HG03066 (cell line): ENCODE measurements around the gene PKDREJ.

Source experiments
- ATAC-seq: cut with Tn5 transposase; IDR thresholded peaks from one replicate; pipeline ENCODE4 v1.9.1; 2021; ENCODE audit warnings: low read depth; ENCODE audit not compliant: unreplicated experiment

Gene PKDREJ

GRCh38 chr22:46241396-46242007 is 21.6 kb downstream of the PKDREJ start:
- no peak for ATAC-seq

GRCh38 chr22:46240907-46241306 is 22.2 kb downstream of the PKDREJ start:
- ATAC-seq = no peak

DNA sequence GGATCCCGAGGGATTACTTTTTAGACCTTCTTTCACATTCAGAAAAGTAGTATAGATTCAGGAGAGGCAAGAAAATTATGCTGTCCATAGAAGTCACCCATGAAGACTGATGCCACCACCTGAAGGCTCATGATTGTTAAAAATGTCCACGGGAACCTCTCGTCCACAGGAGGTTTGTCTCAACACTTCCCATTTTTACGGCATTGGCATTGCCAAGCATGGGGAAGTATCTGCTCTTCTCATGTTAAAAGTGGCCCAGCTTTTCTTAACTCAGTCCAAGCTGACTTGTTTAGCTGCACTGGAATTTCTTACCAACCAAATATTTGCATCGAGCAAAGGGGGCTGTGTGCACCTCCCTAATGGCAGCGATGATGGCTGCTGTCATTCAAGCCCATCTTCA is 22.6 kb downstream of the PKDREJ start:
- no peak for ATAC-seq

DNA sequence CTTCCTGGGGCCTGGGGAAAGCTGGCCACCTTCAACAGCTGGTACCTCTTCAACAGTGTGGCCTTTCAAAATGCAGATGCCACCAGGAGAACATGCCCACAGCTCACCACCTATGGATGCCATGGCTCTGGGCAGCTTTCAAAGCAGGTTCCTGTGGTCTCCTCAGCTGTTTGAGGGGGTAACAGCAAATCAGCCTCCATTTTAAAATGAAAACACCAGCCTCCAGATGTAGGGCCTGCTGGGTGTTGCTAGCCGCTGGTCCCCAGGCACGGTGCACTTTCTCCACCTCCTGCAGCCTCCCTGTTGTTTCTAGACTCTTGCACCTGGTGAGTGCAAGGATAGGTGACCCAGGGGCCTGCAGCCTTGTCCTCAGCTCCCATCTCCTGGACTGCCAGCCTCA is 23.1 kb downstream of the PKDREJ start:
- no peak for ATAC-seq

DNA sequence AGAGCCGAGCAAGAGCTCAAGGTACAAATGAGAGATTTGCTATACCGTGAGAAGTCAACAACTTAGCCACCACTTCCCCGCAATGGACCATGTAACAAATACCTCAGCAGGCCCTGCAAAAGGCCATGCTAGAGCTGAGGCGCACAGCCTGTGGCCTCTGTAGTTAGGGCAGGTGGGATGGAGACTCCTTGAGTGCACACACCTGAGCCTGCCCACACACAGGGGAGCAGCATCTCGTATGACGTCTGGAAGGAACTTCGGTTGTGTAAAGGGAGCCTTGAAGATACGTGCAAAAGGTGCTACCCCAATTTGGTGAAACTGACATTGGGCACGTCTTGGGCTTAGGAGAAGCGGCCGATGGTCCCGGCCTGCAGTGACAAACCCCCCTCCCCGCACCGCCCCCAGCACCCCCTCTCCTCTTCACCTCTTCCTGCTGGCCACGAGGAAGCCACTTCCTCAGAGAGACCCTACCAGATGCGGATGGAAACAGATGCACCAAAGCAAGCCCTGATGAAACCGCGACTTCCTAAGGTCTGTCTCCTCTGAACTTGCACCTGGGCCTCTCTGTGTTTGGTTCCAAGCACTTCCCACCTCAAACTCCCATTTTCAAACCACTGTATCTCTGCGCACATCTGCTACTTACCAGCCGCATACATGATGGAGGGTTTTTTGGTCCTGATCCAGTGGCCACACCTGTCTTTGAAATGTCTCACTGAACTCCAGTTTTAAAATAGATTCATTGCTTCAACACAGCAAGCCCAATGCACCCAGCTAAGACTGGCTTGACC is 23.7 kb downstream of the PKDREJ start:
- no peak for ATAC-seq

GRCh38 chr22:46238541-46238940 is 24.6 kb downstream of the PKDREJ start:
- ATAC-seq = no peak

DNA sequence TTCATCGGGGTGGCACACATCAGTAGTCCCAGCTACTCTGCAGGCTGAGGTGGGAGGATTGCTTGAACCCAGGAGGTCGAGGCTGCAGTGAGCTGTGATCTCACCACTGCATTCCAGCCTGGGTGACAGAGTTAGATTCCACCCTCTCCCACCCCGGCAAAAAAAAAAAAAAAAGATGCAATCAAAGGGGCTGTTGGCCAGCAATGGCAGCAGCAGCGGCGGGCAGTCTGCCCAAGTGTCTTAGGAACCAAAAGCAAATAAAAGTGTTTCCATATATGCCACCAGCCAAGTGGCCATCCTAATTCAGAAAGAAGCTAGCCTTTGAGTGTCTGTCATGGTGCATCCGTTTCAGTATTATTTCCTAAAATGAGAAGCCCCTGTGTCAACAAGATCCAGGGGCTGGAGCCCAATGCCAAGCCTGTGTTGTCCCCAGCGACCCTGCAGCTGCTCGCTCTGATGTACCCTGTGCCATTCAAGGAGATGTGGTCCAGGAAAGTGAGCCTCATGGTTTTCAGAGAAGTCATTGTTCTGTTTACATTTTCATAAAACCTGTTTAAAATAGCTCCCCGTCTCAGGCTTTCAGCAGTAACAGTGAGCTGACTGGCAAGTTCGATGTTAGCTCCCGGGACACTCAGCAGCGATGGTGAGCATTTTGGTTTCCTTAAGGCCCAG is 25.6 kb downstream of the PKDREJ start:
- no peak for ATAC-seq

DNA sequence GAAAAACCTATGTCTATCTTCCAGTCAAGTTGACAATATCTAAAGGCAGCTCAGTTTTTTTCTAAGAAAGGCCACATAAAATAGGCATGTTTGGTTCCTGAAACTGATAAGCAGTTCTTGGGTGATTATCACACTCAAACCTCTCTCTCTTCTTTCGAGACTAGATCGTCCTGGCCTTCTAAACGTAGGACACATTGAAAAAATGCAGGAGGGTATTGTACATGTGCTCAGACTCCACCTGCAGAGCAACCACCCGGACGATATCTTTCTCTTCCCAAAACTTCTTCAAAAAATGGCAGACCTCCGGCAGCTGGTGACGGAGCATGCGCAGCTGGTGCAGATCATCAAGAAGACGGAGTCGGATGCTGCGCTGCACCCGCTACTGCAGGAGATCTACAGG is 28.2 kb downstream of the PKDREJ start:
- ATAC-seq = no peak

- no peak for ATAC-seq
These were observed 29.9 kb downstream of the PKDREJ start for GRCh38 chr22:46233231-46233630.

- no peak for ATAC-seq
These were observed 32.8 kb downstream of the PKDREJ start for GRCh38 chr22:46230262-46230901.

DNA sequence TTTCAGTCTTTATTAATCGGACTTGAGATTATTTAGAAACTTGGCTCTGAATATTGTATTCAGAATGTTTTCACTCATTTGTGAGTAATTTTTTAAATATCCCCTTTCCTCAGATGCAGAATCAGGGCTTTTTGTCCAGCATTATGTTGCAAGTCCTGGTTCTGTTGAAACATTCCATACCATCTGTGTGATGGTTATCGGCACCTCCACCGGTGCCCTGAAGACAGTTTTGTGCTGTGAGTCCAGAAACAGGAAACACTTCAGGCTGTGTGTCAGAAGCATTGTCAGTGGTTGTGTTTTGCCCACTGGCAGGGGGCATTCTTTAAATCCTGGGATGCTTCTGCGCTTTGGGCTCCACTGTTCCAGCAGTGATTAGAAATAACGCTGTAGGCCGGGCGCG is 33.4 kb downstream of the PKDREJ start:
- no peak for ATAC-seq

DNA sequence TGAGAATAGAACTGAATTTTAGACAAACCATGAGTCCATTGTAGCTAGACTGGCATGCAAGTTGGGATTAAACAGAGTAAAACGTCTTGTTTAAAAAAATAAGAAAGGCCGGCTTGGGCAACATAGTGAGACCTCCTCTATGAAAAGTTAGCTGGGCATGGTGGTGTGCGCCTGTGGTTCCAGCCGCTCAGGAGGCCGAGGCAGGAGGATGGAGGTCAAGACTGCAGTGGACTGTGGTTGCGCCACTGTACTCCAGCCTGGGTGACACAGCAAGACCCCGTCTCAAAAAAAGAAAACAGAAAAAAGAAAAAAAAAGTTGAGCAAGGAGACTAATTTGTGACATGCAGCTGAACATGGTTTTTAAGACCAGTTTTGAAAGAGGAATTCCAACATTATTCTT is 36.6 kb downstream of the PKDREJ start:
- no peak for ATAC-seq

DNA sequence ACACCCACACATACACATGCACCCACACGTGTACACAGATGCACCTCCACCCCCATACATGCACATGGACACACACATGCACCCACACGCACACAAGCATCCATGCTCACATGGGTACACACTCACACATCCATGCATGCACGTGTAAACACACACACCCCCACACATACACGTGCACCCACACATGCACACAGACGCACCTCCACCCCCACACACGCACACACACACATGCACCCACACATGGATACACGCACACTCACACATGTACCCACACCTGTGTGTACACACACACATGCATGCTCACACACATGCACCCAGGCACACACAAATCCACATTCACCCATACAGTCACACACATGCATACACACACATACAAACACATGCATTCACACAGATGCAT is 37.5 kb downstream of the PKDREJ start:
- no peak for ATAC-seq

- no peak for ATAC-seq
These were observed 38.2 kb downstream of the PKDREJ start for GRCh38 chr22:46224898-46225290.

DNA sequence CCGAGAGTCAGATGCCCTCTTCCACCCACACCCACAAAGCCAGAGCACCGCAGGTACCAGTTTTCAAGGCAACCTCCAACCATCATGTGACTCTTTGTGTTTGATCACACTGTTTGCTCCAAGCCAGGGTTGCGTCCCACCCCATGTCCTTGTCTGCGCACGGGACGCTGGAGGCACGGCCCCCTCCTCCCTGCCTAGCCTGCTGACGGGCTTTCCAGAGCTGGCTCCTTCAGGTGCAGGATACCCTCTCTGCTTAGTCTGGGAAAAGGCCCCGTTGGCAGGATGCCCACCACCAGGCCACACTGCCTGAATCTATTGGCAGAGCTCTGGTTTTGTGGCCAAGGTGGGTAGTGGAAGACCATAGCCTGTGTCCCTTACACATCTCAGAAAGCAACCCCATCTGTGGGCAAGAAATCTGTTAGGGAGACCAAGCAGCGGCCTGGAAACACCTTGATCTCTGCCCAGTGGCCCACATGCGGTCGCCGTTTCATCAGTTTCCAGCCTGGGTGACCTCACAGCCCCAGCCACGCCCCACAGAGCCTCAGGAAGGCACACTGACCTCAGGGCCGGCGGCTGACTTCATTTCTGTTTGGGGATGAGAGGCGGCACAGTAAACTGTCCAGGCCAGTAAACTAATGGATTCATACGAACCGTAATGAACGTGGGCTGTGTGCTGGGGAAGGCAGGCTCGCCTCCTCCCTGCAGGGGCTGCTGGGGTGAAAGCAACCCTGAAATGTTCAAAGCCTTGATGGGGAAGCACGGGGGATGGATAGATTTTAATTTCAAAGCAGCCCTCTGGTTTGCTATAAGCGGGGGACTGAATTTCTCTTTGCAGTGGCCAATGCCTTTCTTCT is 38.9 kb downstream of the PKDREJ start:
- ATAC-seq = no peak

GRCh38 chr22:46220921-46221320 is 42.2 kb downstream of the PKDREJ start:
- no peak for ATAC-seq

DNA sequence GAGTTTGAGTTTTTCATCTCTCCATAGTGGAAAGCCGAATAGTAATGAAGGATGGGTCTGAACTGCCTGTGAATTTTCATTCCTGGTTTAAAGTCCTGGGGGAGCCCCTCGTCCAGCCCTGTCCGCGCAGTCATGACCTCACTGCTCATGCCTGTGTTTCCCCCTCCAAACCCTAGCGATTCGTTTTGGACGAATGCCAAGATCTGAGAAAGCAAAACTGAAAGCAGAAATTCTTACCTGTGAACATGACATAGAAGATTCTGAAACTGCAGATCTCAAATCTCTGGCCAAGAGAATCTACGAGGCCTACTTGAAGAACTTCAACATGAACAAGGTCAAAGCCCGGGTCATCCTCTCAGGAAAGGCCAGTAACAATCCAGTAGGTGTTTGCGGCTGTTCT is 43.5 kb downstream of the PKDREJ start:
- ATAC-seq = no peak

DNA sequence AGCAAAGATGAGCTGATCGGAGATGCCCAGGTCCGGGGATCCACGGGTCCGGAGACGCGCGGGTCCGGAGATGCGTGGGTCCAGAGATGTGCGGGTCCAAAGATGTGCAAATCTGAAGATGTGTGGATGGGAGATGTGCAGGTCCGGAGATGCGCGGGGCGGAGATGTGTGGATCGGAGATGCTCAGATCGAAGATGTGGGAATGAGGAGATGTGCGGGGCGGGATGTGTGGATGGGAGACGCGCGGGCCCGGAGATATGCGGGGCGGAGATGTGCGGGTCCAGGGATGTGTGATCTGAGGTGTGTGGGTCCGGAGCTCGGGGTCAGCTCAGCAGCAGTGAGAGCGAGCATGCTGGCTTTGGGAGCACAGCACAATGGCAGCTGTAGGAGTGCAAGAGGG is 48.5 kb downstream of the PKDREJ start:
- ATAC-seq = no peak

- no peak for ATAC-seq
These were observed 49.0 kb downstream of the PKDREJ start for GRCh38 chr22:46214149-46214548.

GRCh38 chr22:46213052-46213451 is 50.1 kb downstream of the PKDREJ start:
- no peak for ATAC-seq
